K562 (cell line): ENCODE measurements around the gene PIN1. TPM values are rescaled to one million over a fixed set of nuclear protein-coding genes. Genes with fewer than 3 reads are reported as not detected.

Experiments used
- BHLHE40 ChIP-seq: IDR thresholded peaks from 2 replicates; pipeline ENCODE4 v1.6.1; 2011; ENCODE audit warnings: low read length, improper control_type of control experiment
- C11orf30 ChIP-seq: fragments of 450-650 bp; IDR thresholded peaks from 2 replicates; pipeline ENCODE4 v1.6.1; 2016; ENCODE audit warnings: low read depth, mild to moderate bottlenecking
- CHD4 ChIP-seq: fragments of 200-600 bp; sonication (generic); IDR thresholded peaks from 3 replicates; pipeline ENCODE4 v1.6.1; 2012; ENCODE audit warnings: low read depth, mild to moderate bottlenecking, mixed read lengths, low read length, inconsistent platforms; ENCODE audit not compliant: insufficient read depth, insufficient replicate concordance, poor library complexity, severe bottlenecking
- CREM ChIP-seq: IDR thresholded peaks from 2 replicates; pipeline ENCODE4 v1.6.1; 2014; ENCODE audit warnings: antibody characterized with exemption, low read depth
- ETV1 ChIP-seq: fragments of 450-650 bp; conservative IDR thresholded peaks from 2 replicates; pipeline ENCODE4 v1.6.1; 2016; ENCODE audit warnings: missing genetic modification characterization, control low read depth, low read depth, missing compliant biosample characterization
- FOSL1 ChIP-seq: fragments of 200-800 bp; sonication (Bioruptor generic); conservative IDR thresholded peaks from 2 replicates; pipeline ENCODE4 v1.6.1; 2016; ENCODE audit warnings: missing genetic modification characterization, missing compliant biosample characterization
- FOXA1 ChIP-seq: fragments of 450-650 bp; IDR thresholded peaks from 2 replicates; pipeline ENCODE4 v1.6.1; 2016; ENCODE audit warnings: mild to moderate bottlenecking, borderline replicate concordance
- HCFC1 ChIP-seq: IDR thresholded peaks from 2 replicates; pipeline ENCODE4 v1.6.1; 2012; ENCODE audit warnings: low read depth, low read length, improper control_type of control experiment
- HDAC6 ChIP-seq: IDR thresholded peaks from 2 replicates; pipeline ENCODE4 v1.6.1; 2012; ENCODE audit warnings: low read depth, mild to moderate bottlenecking, control low read depth, inconsistent platforms, low read length, moderate library complexity
- HLTF ChIP-seq: fragments of 450-650 bp; IDR thresholded peaks from 2 replicates; pipeline ENCODE4 v1.6.1; 2016
- KAT2B ChIP-seq: IDR thresholded peaks from one replicate; pipeline ENCODE4 v1.6.1; 2012; ENCODE audit warnings: low read depth, mild to moderate bottlenecking, control low read depth, inconsistent platforms, low read length, moderate library complexity
- LARP7 ChIP-seq: fragments of 450-650 bp; IDR thresholded peaks from 2 replicates; pipeline ENCODE4 v1.6.1; 2016
- MECOM ChIP-seq: fragments of 250-450 bp; sonication (Bioruptor Pico); IDR thresholded peaks from 2 replicates; pipeline ENCODE4 v1.8.0; 2022; ENCODE audit warnings: inconsistent platforms
- MTA2 ChIP-seq: fragments of 450-650 bp; IDR thresholded peaks from 2 replicates; pipeline ENCODE4 v1.6.1; 2016; ENCODE audit warnings: low read depth
- MYNN ChIP-seq, 2 experiments: sonication (generic); formaldehyde crosslinking in 1 of 2; IDR thresholded peaks; 2 replicates each; pipeline versions ENCODE4 v1.5.0 to v1.6.1; 2016 to 2020; ENCODE audit warnings: antibody characterized with exemption in 1 of 2, missing genetic modification reagents in 1 of 2
- NFIX ChIP-seq: fragments of 250-450 bp; sonication (Bioruptor Pico); IDR thresholded peaks from 2 replicates; pipeline ENCODE4 v1.4.0; 2020; ENCODE audit warnings: low read depth, mild to moderate bottlenecking, moderate library complexity
- PPARD ChIP-seq: fragments of 250-450 bp; sonication (Bioruptor Pico); IDR thresholded peaks from 2 replicates; pipeline ENCODE4 v1.8.0; 2022; ENCODE audit warnings: inconsistent platforms, mild to moderate bottlenecking, moderate library complexity
- SP2 ChIP-seq: IDR thresholded peaks from 2 replicates; pipeline ENCODE4 v1.6.1; 2011; ENCODE audit warnings: mild to moderate bottlenecking, low read depth, low read length, moderate library complexity; ENCODE audit not compliant: poor library complexity, severe bottlenecking; ENCODE audit errors: extremely low read depth
- TARDBP ChIP-seq: fragments of 450-650 bp; IDR thresholded peaks from 2 replicates; pipeline ENCODE4 v1.6.1; 2016
- XRCC3 ChIP-seq: fragments of 450-650 bp; IDR thresholded peaks from 2 replicates; pipeline ENCODE4 v1.6.1; 2017; ENCODE audit warnings: mild to moderate bottlenecking, moderate library complexity
- YY1 ChIP-seq, 3 experiments: IDR thresholded peaks; 2 replicates each; pipeline ENCODE4 v1.6.1; 2011; ENCODE audit warnings: low read length in 2 of 3, mild to moderate bottlenecking in 2 of 3, moderate library complexity in 2 of 3, borderline replicate concordance in 1 of 3, control low read depth in 1 of 3, low read depth in 1 of 3; ENCODE audit not compliant: insufficient read depth in 3 of 3, insufficient replicate concordance in 2 of 3, control insufficient read depth in 1 of 3, insufficient read length in 1 of 3; ENCODE audit errors: extremely low read depth in 1 of 3
- ZBTB8A ChIP-seq: fragments of 450-650 bp; IDR thresholded peaks from 2 replicates; pipeline ENCODE4 v1.6.1; 2018; ENCODE audit warnings: mild to moderate bottlenecking, moderate library complexity; ENCODE audit not compliant: partially characterized antibody
- ZC3H8 ChIP-seq: fragments of 450-650 bp; IDR thresholded peaks from 2 replicates; pipeline ENCODE4 v1.6.1; 2017
- ZEB2 ChIP-seq: fragments of 450-650 bp; IDR thresholded peaks from 2 replicates; pipeline ENCODE4 v1.6.1; 2016
- ZNF165 ChIP-seq: fragments of 250-450 bp; sonication (Bioruptor Pico); IDR thresholded peaks from 2 replicates; pipeline ENCODE4 v1.4.0; 2020; ENCODE audit warnings: borderline replicate concordance
- ZNF583 ChIP-seq: fragments of 250-450 bp; sonication (Bioruptor Pico); IDR thresholded peaks from 2 replicates; pipeline ENCODE4 v1.4.0; 2020
- ZNF76 ChIP-seq: fragments of 250-450 bp; sonication (Bioruptor Pico); IDR thresholded peaks from 2 replicates; pipeline ENCODE4 v1.4.0; 2020; ENCODE audit warnings: mild to moderate bottlenecking, moderate library complexity, borderline replicate concordance
- ZNF77 ChIP-seq: fragments of 250-450 bp; sonication (Bioruptor Pico); IDR thresholded peaks from 2 replicates; pipeline ENCODE4 v1.5.0; 2020
- ZSCAN29 ChIP-seq: fragments of 450-650 bp; IDR thresholded peaks from 2 replicates; pipeline ENCODE4 v1.6.1; 2017
- polyA plus RNA-seq, 8 experiments: library from polyadenylated mRNA; depleted of rRNA in 4 of 8; stranded (reverse) in 5 of 8; unstranded in 3 of 8; fragments of >200 nt; fragmentation: Nextera tagmentation in 2 of 8; fragmentation: Illumina TruSeq in 1 of 8; extraction: Ambion mirVana in 2 of 8; extraction: Trizol in 1 of 8; gene quantifications; 2 replicates each; pipeline versions ENCODE4 v1.2.1 to v1.2.3, GENCODE V29; 2011 to 2014; ENCODE audit warnings: inconsistent platforms in 1 of 8, missing spikeins in 1 of 8
- total RNA-seq, 7 experiments: library from RNA; depleted of rRNA in 6 of 7; stranded (reverse); fragments of >200 nt in 6 of 7; fragmentation: Illumina TruSeq in 2 of 7; extraction: Trizol in 2 of 7; gene quantifications; 2 replicates each; pipeline versions ENCODE4 v1.2.1 to v1.2.3, GENCODE V29; 2011 to 2021; ENCODE audit warnings: low replicate concordance in 1 of 7
- TF ChIP-seq, protein P1 (sequence below): fragments of 250-450 bp; sonication (Bioruptor Pico); IDR thresholded peaks from 2 replicates; pipeline ENCODE4 v1.5.0; 2021; ENCODE audit warnings: mild to moderate bottlenecking, borderline replicate concordance

The PIN1 gene
- total and polyA plus RNA-seq, 9 of the 15 experiments (the other 6 are each of a cell fraction or from before 2014, with no cell fraction given) = 1.6 to 178 (median 42.5) TPM

DNA sequence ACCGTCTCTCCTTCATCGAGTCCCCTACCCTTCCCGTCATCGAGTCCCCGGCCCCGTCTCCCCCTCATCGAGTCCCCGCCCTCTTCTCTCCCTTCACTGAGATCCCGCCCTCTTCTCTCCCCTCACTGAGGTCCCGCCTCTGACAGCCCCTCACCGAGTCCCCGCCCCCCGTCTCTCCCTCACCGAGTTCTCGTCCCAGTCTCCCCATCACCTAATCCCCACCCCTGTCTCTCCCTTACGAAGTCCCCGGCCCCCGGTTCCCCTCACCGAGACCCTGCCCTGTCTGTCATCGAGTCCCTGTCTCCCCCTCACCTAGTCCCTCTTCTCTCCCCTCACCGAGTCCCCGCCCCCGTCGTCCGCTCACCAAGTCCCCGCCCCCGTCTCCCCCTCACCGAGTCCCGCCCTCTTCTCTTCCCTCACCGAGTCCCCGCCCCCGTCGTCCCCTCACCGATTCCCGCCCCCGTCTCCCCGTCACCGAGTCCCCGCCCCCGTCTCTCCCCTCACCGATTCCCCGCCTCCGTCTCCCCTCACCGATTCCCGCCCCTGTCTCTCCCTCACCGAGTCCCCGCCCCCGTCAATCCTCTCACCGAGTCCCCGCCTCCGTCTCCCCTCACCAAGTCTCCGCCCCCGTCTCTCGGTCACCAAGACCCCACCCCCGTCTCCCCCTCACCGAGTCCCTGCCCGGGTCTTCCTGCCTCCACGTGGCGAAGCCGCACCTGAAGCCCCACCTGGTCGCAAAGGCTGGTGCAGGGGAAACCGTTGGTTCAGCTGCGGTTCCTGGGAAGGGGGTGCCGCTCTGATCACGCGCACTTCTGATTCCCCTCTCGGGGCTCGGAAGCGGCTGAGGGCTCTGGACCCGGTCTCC is 42.7 kb upstream of the PIN1 start (continued):
- TF ChIP-seq, protein P1, sequence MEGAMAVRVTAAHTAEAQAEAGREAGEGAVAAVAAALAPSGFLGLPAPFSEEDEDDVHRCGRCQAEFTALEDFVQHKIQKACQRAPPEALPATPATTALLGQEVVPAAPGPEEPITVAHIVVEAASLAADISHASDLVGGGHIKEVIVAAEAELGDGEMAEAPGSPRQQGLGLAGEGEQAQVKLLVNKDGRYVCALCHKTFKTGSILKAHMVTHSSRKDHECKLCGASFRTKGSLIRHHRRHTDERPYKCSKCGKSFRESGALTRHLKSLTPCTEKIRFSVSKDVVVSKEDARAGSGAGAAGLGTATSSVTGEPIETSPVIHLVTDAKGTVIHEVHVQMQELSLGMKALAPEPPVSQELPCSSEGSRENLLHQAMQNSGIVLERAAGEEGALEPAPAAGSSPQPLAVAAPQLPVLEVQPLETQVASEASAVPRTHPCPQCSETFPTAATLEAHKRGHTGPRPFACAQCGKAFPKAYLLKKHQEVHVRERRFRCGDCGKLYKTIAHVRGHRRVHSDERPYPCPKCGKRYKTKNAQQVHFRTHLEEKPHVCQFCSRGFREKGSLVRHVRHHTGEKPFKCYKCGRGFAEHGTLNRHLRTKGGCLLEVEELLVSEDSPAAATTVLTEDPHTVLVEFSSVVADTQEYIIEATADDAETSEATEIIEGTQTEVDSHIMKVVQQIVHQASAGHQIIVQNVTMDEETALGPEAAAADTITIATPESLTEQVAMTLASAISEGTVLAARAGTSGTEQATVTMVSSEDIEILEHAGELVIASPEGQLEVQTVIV (CRISPR knock-in tag) = no peak
- TF ChIP-seq NFIX (no peak), ZC3H8 (no peak), MECOM (CRISPR knock-in tag) (no peak), ZNF76 (no peak), BHLHE40 (no peak), PPARD (no peak), FOSL1 (no peak; the same call in 1 of the 2 replicates), ZSCAN29 (no peak), SP2 (no peak), LARP7 (0 out of 2 replicates have a peak, but pooled peaks have one; percentile 14), HDAC6 (no peak), MTA2 (no peak), ZNF165 (CRISPR knock-in tag) (no peak), CHD4 (no peak), MYNN (IDR thresholded peaks at IDR 0.05) (no peak), MYNN (CRISPR knock-in tag; IDR thresholded peaks at IDR 0.05) (no peak), TARDBP (no peak), YY1 (IDR thresholded peaks at IDR 0.05; ENCODE audit: borderline replicate concordance in 1 of 3, control insufficient read depth in 1 of 3, extremely low read depth in 1 of 3, insufficient read depth in 3 of 3, insufficient read length in 1 of 3, insufficient replicate concordance in 2 of 3, low read depth in 1 of 3, low read length in 2 of 3) (no peak), KAT2B (no peak), ZEB2 (no peak), ZNF77 (CRISPR knock-in tag) (no peak), ETV1 (tag) (no peak), FOXA1 (no peak), HCFC1 (no peak), XRCC3 (no peak), HLTF (peak; percentile 33; the same call in 1 of the 2 replicates), ZBTB8A (no peak), C11orf30 (no peak), ZNF583 (no peak), CREM (no peak; the same call in 1 of the 2 replicates)
